SK-N-SH (cell line): ENCODE results near the gene HOXC6. TPM values are rescaled to one million over a fixed set of nuclear protein-coding genes. Genes with fewer than 3 reads are reported as not detected.

Source experiments
- CTCF ChIA-PET: fragments of 300-600, 350-600 bp; formaldehyde crosslinking; extraction: SDS; loops from one replicate; lab custom pipeline; 2021; lab: Yijun Ruan, JAX
- POLR2A ChIA-PET: fragments of 350-600 bp; sonication (Branson Sonifier 250); formaldehyde crosslinking; extraction: SDS; loops from one replicate; lab custom pipeline; 2020; ENCODE audit warnings: antibody characterized with exemption, inconsistent platforms; lab: Yijun Ruan, JAX
- DNase-seq: peaks from one replicate; pipeline ENCODE4 v3.0.0; 2012
- H2AFZ ChIP-seq: fragments of 200-600 bp; sonication (generic); 2 replicates; pipeline ENCODE4 v1.8.1; 2016; ENCODE audit warnings: antibody characterized with exemption, mild to moderate bottlenecking, low read depth
- H3F3A ChIP-seq: fragments of 200-600 bp; sonication (generic); replicated peaks from 2 replicates; pipeline ENCODE3; 2016; ENCODE audit warnings: antibody characterized with exemption, mild to moderate bottlenecking; ENCODE audit not compliant: insufficient read depth
- H3K27ac ChIP-seq, 2 experiments: fragments of 200-500 bp in 1 of 2; fragments of 200-600 bp in 1 of 2; sonication (Bioruptor generic) in 1 of 2; sonication (generic), shearing (Covaris generic) in 1 of 2; 2 replicates each; pipeline versions ENCODE4 v1.5.1 to v1.6.1; 2014 to 2016; ENCODE audit warnings: low read depth in 2 of 2, inconsistent platforms in 1 of 2, low read length in 1 of 2, mild to moderate bottlenecking in 1 of 2, mixed read lengths in 1 of 2
- H3K27me3 ChIP-seq: fragments of 200-600 bp; sonication (generic), shearing (Covaris generic); 2 replicates; pipeline ENCODE4 v1.6.1; 2016; ENCODE audit warnings: mixed run types; ENCODE audit not compliant: insufficient read depth
- H3K36me3 ChIP-seq, 2 experiments: fragments of 200-500 bp in 1 of 2; fragments of 200-600 bp in 1 of 2; sonication (Bioruptor generic) in 1 of 2; sonication (generic) in 1 of 2; replicated peaks in 1 of 2; 2 replicates each; pipeline versions ENCODE3 to v1.5.1; 2014 to 2016; ENCODE audit warnings: low read length in 1 of 2, mild to moderate bottlenecking in 1 of 2; ENCODE audit not compliant: insufficient read depth in 2 of 2, control insufficient read depth in 1 of 2
- H3K4me1 ChIP-seq, 2 experiments: fragments of 200-500 bp in 1 of 2; fragments of 200-600 bp in 1 of 2; sonication (Bioruptor generic) in 1 of 2; sonication (generic), shearing (Covaris generic) in 1 of 2; 2 replicates each; pipeline versions ENCODE4 v1.5.1 to v1.6.1; 2014 to 2016; ENCODE audit warnings: low read depth in 1 of 2, low read length in 1 of 2, mixed run types in 1 of 2; ENCODE audit not compliant: insufficient read depth in 2 of 2, control insufficient read depth in 1 of 2
- H3K4me2 ChIP-seq: fragments of 200-600 bp; sonication (generic), shearing (Covaris generic); 2 replicates; pipeline ENCODE4 v1.6.1; 2017; ENCODE audit warnings: mixed run types
- H3K4me3 ChIP-seq, 2 experiments: fragments of 200-500 bp in 1 of 2; fragments of 200-600 bp in 1 of 2; sonication (Bioruptor generic) in 1 of 2; sonication (generic), shearing (Covaris generic) in 1 of 2; 2 replicates each; pipeline versions ENCODE4 v1.5.1 to v1.8.1; 2014 to 2016; ENCODE audit warnings: low read depth in 2 of 2, inconsistent platforms in 1 of 2, low read length in 1 of 2, mild to moderate bottlenecking in 1 of 2, mixed read lengths in 1 of 2, moderate library complexity in 1 of 2
- H3K79me2 ChIP-seq: fragments of 200-600 bp; sonication (generic); 2 replicates; pipeline ENCODE4 v1.8.1; 2017; ENCODE audit warnings: mild to moderate bottlenecking; ENCODE audit not compliant: insufficient read depth
- H3K9ac ChIP-seq: fragments of 200-600 bp; sonication (generic); 2 replicates; pipeline ENCODE4 v1.6.1; 2017; ENCODE audit warnings: mixed run types
- H3K9me2 ChIP-seq: fragments of 200-600 bp; sonication (generic); 2 replicates; pipeline ENCODE4 v1.6.1; 2017; ENCODE audit warnings: mixed run types
- H3K9me3 ChIP-seq: fragments of 200-600 bp; sonication (generic); 2 replicates; pipeline ENCODE4 v1.6.1; 2017; ENCODE audit warnings: mixed run types, mild to moderate bottlenecking, moderate library complexity
- H4K20me1 ChIP-seq: fragments of 200-600 bp; sonication (generic); 2 replicates; pipeline ENCODE4 v1.6.1; 2017; ENCODE audit warnings: mild to moderate bottlenecking, mixed run types; ENCODE audit not compliant: insufficient read depth
- EP300 ChIP-seq, 2 experiments: IDR thresholded peaks; 2 replicates each; pipeline versions ENCODE4 v1.4.0 to v1.6.1; 2012; ENCODE audit warnings: borderline replicate concordance in 1 of 2, low read depth in 1 of 2, low read length in 1 of 2
- EZH2phosphoT487 ChIP-seq: fragments of 200-600 bp; sonication (generic); IDR thresholded peaks from 2 replicates; pipeline ENCODE4 v1.6.1; 2017; ENCODE audit warnings: low read depth, mixed run types, mild to moderate bottlenecking, antibody characterized with exemption, moderate library complexity, borderline replicate concordance
- JUND ChIP-seq: IDR thresholded peaks from 2 replicates; pipeline ENCODE4 v1.4.0; 2012
- NRF1 ChIP-seq: IDR thresholded peaks from 2 replicates; pipeline ENCODE4 v1.6.1; 2012; ENCODE audit warnings: low read depth, mild to moderate bottlenecking, low read length
- POLR2AphosphoS5 ChIP-seq: IDR thresholded peaks from 2 replicates; pipeline ENCODE4 v1.6.1; 2012; ENCODE audit warnings: low read depth, low read length
- RAD21 ChIP-seq: IDR thresholded peaks from 2 replicates; pipeline ENCODE4 v1.6.1; 2012; ENCODE audit warnings: mild to moderate bottlenecking, low read length
- RFX5 ChIP-seq: IDR thresholded peaks from 2 replicates; pipeline ENCODE4 v1.6.1; 2012; ENCODE audit warnings: mild to moderate bottlenecking, improper control_type of control experiment, low read length
- RXRA ChIP-seq: IDR thresholded peaks from 2 replicates; pipeline ENCODE4 v1.4.0; 2012; ENCODE audit warnings: low read depth, mild to moderate bottlenecking, borderline replicate concordance
- SIN3A ChIP-seq: IDR thresholded peaks from 2 replicates; pipeline ENCODE4 v1.6.1; 2012; ENCODE audit warnings: low read depth, mild to moderate bottlenecking, low read length, moderate library complexity, borderline replicate concordance
- SMC3 ChIP-seq: IDR thresholded peaks from 2 replicates; pipeline ENCODE4 v1.6.1; 2012; ENCODE audit warnings: low read depth, low read length, improper control_type of control experiment
- TAF1 ChIP-seq: IDR thresholded peaks from 2 replicates; pipeline ENCODE4 v1.6.1; 2012; ENCODE audit warnings: low read depth, mild to moderate bottlenecking, low read length, moderate library complexity, borderline replicate concordance
- YY1 ChIP-seq: IDR thresholded peaks from 2 replicates; pipeline ENCODE4 v1.4.0; 2012; ENCODE audit warnings: low read depth, mild to moderate bottlenecking
- WGBS: methylation state at CpG from one replicate; pipeline ENCODE4 v1.1.6; 2017; ENCODE audit warnings: low lambda C conversion rate; 5-methylcytosine and 5-hydroxymethylcytosine counted together
- polyA plus RNA-seq, 3 experiments: library from polyadenylated mRNA; depleted of rRNA; stranded (reverse); fragments of >200 nt; gene quantifications; 2 replicates each; pipeline ENCODE4 v1.2.3, GENCODE V29; 2012
- TF ChIP-seq, protein P1 (sequence below): IDR thresholded peaks from 2 replicates; pipeline ENCODE4 v1.4.0; 2012; ENCODE audit warnings: low read depth, borderline replicate concordance
- TF ChIP-seq, protein P2 (sequence below): IDR thresholded peaks from 2 replicates; pipeline ENCODE4 v1.4.0; 2012; ENCODE audit warnings: low read depth
- TF ChIP-seq, protein P3 (sequence below): fragments of 150-350 bp; IDR thresholded peaks from 2 replicates; pipeline ENCODE4 v1.6.1; 2017; ENCODE audit warnings: antibody characterized with exemption, low read length, low read depth, borderline replicate concordance

The HOXC6 gene
- polyA plus RNA-seq, 1 of the 3 experiments (the other 2 are of a cell fraction) = 9.1 TPM

DNA sequence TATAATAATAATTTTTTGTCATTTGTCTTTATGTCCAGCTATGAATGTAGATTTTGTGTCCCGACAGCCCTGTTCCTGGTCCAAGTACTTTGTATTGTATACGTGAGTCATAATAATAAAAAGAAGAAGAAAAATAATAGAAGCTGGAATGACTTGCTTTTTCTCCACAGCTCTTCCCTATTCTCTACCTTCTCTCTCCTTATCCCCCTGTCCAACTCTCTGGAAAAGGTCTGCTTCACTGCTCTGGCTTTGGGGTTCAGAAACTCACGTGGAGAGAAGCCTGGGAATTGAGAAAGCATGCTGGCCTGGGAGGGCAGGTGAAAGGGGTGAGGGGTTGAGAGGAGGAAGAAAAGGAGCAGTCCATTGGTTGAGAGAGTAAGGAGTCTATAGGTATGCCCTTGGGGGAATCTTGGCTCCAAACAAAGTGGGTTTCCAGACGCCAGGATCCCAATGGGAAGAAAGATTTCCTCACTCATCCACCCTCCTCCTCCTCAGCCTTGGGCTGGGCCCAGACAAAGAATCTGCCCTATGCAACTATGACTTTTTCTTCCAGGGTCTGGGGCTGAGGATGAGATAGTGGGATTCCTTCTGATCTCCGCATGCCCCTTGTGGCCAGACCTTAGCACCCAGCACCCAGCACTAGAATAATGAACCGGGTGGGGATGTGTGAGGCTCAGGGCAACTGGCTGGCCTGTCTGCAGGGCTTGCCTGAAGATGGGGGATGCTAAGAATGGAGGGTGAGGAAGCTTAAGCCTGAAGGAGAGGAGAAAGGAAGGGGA lies 15.4 kb upstream of the HOXC6 start:
- no peak for TF ChIP-seq SIN3A
- TF ChIP-seq, protein P1, sequence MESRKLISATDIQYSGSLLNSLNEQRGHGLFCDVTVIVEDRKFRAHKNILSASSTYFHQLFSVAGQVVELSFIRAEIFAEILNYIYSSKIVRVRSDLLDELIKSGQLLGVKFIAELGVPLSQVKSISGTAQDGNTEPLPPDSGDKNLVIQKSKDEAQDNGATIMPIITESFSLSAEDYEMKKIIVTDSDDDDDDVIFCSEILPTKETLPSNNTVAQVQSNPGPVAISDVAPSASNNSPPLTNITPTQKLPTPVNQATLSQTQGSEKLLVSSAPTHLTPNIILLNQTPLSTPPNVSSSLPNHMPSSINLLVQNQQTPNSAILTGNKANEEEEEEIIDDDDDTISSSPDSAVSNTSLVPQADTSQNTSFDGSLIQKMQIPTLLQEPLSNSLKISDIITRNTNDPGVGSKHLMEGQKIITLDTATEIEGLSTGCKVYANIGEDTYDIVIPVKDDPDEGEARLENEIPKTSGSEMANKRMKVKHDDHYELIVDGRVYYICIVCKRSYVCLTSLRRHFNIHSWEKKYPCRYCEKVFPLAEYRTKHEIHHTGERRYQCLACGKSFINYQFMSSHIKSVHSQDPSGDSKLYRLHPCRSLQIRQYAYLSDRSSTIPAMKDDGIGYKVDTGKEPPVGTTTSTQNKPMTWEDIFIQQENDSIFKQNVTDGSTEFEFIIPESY = no peak
- no peak for TF ChIP-seq JUND
- no peak for TF ChIP-seq RFX5
- no peak for TF ChIP-seq SMC3
- TF ChIP-seq EP300 (IDR thresholded peaks at IDR 0.05; ENCODE audit: borderline replicate concordance in 1 of 2, low read depth in 1 of 2, low read length in 1 of 2) = no peak
- TF ChIP-seq POLR2AphosphoS5 = no peak
- no peak for TF ChIP-seq YY1
- TF ChIP-seq RXRA = no peak
- TF ChIP-seq RAD21 = no peak
- TF ChIP-seq, protein P2, sequence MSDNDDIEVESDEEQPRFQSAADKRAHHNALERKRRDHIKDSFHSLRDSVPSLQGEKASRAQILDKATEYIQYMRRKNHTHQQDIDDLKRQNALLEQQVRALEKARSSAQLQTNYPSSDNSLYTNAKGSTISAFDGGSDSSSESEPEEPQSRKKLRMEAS = no peak
- TF ChIP-seq, protein P3, sequence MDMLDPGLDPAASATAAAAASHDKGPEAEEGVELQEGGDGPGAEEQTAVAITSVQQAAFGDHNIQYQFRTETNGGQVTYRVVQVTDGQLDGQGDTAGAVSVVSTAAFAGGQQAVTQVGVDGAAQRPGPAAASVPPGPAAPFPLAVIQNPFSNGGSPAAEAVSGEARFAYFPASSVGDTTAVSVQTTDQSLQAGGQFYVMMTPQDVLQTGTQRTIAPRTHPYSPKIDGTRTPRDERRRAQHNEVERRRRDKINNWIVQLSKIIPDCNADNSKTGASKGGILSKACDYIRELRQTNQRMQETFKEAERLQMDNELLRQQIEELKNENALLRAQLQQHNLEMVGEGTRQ = no peak
- TF ChIP-seq TAF1 = no peak
- TF ChIP-seq NRF1 = no peak
- TF ChIP-seq EZH2phosphoT487 = no peak
- no peaks in the 10 kb centered on the region for H3K9me2 ChIP-seq
- no peak for DNase-seq
- H3K4me2 ChIP-seq = no peak overlapping the region
- ChIA-PET CTCF (interaction anchor here (1.0 to 24.5 kb wide), 8 partner anchors 11 to 204 kb away, joined by 3 to 568 read pairs (median 5); partner anchors contain the start of genes HOXC10, HOXC5 and SMUG1), POLR2A (no interaction called here)
- H3K4me3 ChIP-seq = no peak overlapping the region
- WGBS = 85% methylated on average over 6 of the region's 6 CpGs
- peaks cover 11% of the 10 kb centered on the region for H3F3A ChIP-seq
- no peak overlapping the region for H2AFZ ChIP-seq
- H3K9ac ChIP-seq = no peak overlapping the region
- no peaks in the 10 kb centered on the region for H3K27me3 ChIP-seq
- H3K79me2 ChIP-seq = peaks cover 3% of the 10 kb centered on the region; the same call in 1 of the 2 replicates
- no peaks in the 10 kb centered on the region for H3K9me3 ChIP-seq
- H3K27ac ChIP-seq = no peak overlapping the region
- no peaks in the 10 kb centered on the region for H4K20me1 ChIP-seq
- peaks cover 0 to 23% of the 10 kb centered on the region in 2 experiments; a peak in 1 of 4 replicates for H3K4me1 ChIP-seq
- no peaks in the 10 kb centered on the region for H3K36me3 ChIP-seq
